MV-4-11 (cell line): ENCODE data around the gene TNRC6C.

ENCODE experiments used
- DNase-seq: peaks from one replicate; lab custom pipeline; 2025; lab: John Stamatoyannopoulos, UW

Gene TNRC6C

DNA sequence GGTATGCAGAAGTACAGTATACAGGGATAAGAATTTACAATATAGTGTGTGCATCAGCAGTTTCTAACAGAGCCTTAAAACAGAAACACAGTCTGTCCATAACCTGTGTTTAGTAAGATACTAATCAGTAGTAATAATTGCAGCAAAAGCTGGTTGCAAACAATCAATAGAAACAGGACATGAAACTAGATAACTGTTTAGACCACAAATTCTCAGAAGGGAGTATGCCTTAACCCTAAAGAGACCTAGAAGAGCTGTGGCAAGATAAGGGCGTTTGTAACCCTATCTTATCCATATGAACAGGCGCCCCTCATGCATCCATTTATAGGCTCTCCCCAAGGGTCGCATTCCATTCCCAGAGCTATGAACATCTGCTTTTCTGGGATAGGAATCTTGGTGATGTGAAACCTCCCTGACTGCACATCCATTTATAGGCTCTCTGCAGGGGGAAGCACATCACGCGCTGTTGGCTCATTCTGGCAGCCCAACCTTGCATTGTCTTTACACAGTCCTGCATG is 123.9 kb downstream of the TNRC6C start:
- DNase-seq: peak; percentile 41

DNA sequence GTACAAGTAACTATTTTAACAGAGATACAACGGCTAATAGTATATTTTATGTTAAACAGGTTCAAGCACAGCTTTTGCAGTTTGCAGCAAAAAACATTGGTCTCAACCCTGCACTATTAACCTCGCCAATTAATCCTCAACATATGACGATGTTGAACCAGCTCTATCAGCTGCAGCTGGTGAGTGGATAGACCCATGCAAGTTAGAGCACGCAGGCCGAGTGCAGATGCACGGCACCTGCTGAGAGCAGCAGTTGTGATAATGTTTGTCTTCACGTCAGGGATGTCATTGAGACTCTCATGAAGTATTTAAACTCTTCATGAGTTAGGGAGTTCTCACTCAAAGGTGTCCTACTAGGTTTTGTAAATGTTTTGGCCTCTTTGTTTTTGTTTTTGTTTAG is 124.5 kb downstream of the TNRC6C start:
- no peak for DNase-seq

DNA sequence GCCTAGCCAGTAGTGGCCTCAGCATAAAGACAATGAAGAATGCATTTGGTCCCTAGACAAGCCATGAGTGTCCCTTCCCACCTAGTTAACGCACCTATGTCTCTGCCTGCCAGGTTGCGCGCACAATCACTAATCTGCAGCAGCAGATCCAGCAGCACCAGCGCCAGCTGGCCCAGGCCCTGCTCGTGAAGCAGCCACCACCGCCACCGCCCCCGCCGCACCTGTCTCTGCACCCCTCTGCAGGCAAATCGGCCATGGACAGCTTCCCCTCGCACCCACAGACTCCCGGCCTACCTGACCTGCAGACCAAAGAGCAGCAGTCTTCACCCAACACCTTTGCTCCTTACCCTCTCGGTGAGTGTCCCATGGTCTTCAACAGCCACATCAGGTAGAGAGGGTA is 128.2 kb downstream of the TNRC6C start:
- no peak for DNase-seq

DNA sequence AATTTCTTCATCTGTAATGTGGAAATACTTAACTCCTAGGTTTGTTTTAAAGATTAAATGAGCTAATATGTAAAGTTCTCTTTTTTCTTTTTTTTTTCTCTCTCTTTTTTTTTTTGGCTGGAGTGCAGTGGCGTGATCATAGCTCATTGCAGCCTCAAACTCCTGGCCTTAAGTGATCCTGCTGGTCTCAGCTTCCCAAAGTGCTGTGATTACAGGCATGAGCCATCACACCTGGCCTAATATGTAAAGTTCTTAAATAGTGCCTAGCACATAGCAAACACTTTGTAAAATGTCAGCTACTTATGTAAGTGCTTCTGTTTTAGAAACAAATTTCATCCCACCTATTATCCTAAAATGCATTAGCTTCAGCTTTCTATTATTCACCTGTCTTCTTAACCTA is 130.0 kb downstream of the TNRC6C start:
- no peak for DNase-seq

DNA sequence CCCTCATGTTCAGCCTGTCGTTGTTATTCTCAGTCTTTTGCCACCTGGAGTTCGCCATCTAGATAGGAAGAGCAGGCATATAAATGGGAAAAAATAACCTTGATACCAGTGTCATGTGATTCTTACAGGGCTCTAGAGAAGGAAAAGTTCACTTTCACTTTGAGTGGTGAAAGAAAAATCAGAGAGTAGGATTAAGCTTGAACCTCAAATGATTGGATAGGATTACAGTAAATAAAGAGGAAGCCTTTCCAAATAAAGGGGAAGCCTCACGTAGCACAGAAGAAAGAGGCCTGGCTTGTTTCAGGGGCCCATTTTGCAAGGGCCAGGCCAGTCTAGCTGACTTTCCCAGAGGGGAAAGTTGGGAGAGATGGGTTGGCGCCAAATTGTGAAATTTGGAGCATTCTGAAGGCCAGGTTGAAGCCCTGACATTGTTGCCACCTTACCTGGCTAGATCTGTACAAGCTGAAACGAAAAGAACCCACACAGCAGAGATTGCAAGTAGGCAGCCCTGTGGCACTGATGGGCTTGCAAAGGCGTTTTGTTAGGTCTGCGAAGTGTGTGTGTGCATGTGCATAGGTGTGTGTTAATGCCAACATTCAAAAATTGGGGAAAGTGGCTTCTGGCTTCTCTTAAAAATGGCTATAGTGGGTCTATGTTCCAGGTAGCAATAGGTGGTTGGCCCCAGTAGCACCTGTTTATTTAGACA is 131.2 kb downstream of the TNRC6C start:
- peak; percentile 51 for DNase-seq

DNA sequence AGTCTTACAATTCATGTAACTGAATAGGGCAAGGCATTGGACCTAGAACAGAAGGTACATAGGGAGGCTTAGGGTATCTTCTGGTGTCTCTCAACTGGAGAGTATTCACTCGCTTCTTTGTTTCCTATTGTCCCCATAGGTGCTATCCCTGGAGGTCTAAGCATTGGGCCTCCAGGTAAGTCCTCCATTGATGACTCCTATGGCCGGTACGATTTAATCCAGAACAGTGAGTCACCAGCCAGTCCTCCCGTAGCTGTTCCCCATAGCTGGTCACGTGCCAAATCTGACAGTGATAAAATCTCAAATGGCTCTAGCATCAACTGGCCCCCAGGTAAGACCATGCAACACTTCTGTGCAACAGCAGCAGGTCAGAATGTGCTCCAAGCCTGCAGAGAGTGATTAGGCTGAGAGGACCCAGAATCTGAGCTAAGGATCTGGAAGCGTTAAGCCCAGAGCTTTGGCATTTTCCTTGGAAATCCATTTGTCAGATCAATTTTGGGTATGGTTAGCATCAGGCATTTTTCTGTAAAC is 134.4 kb downstream of the TNRC6C start:
- DNase-seq: no peak

DNA sequence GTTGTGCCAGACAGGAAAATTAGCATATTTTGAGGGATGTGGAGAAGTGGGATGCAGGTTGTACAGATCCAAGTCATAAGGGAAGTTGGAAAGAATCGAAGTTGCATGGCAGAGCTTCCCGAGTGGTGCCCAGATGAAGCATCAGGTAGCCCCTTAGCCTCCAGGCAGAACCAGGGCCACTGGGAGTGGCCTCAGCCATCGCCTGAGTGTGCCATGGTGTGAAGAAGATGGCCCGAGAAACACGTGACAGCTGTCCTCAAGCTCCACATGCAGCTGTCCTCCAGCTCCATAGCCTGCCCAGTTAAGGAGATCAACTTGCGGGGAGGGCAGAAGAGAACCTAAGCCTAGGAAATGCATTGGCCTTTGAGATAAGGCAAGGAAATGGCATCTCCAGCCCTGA is 136.5 kb downstream of the TNRC6C start:
- DNase-seq: no peak

DNA sequence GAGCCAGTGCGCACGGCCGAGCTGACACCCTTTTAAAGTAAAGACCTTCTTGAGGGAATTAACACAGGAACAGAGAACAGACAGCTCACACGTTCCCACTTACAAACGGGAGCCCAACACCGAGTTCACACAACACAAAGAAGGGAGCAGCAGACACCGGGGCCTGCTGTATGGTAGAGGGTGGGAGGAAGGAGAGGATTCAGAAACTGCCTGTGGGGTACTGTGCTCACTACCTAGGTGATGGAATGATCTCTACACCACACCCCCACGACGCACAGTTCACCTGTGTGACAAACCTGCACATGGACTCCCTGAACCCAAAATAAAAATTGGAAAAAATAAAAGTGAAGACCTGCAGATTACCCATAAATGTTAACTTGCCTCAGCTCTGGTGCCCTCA is 137.6 kb downstream of the TNRC6C start:
- DNase-seq: no peak

DNA sequence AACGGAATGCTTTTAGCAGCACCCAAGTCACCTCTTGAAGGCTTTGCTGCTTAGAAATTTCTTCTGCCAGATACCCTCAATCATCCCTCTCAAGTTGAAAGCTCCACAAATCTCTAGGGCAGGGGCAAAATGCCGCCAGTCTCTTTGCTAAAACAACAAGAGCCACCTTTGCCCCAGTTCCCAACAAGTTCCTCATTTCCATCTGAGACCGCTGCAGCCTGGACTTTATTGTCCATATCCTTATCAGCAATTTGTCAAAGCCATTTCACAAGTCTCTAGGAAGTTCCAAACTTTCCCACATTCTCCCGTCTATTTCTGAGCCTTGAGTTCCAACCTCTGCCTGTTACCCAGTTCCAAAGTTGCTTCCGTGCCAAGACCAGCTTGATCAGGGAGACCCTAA is 142.6 kb downstream of the TNRC6C start:
- no peak for DNase-seq

DNA sequence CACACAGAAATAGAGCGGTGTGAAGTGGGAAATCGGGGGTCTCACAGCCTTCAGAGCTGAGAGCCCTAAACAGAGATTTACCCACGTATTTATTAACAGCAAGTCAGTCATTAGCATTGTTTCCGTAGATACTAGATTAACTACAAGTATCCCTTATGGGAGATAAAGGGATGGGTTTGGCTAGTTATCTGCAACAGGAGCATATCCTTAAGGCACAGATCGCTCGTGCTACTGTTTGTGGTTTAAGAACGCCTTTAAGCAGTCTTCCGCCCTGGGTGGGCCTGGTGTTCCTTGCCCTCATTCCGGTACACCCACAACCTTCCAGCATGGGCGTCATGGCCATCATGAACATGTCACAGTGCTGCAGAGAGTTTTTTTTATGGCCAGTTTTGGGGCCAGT is 143.0 kb downstream of the TNRC6C start:
- DNase-seq: no peak

DNA sequence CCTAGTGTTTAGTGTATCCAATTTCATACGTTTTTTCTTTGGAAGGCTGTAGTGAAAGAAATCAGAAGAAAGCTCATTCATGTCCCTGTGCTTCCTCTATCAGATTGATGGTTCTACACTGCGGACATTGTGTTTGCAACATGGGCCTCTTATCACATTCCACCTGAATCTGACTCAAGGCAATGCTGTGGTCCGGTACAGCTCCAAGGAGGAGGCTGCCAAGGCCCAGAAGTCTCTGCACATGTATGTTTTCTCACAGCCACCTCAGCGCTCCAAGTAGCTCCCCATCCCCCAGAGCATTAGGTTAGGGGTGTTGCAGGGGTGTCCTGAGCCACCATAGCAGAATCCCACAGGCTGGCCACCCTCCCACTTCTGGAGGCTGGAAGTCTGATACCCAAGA is 144.8 kb downstream of the TNRC6C start:
- DNase-seq: no peak

DNA sequence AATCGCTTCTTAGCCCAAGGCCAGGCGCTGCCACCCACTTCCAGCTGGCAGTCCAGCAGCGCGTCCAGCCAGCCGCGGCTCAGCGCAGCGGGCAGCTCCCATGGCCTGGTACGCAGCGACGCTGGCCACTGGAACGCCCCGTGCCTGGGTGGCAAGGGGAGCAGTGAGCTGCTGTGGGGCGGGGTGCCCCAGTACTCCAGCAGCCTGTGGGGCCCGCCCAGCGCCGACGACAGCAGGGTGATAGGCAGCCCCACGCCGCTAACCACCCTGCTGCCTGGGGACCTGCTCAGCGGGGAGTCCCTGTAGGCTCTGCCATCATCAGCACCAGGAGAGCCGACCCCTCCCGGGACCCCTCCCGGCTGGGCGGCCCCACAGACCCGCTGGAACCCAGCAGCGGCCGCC is 146.0 kb downstream of the TNRC6C start:
- no peak for DNase-seq

DNA sequence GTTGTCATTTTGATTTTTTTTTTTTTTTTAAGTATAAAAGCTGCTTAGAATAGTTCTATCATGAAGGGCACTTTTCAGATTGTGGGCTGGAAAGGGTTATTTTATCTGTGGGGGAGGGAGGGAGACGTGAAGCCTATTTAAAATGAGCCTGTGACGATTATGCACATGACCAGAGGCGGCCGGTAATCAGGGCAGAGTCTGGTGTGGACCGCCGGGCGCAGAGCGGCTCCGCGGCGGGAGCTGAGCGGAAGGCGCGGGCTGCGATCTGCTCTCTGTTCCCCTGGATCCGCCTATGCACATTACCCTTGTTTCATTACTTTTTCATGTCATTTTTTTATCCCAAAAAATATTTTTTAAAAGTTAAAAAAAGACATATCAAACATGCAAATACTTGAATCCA is 146.6 kb downstream of the TNRC6C start:
- DNase-seq: no peak

DNA sequence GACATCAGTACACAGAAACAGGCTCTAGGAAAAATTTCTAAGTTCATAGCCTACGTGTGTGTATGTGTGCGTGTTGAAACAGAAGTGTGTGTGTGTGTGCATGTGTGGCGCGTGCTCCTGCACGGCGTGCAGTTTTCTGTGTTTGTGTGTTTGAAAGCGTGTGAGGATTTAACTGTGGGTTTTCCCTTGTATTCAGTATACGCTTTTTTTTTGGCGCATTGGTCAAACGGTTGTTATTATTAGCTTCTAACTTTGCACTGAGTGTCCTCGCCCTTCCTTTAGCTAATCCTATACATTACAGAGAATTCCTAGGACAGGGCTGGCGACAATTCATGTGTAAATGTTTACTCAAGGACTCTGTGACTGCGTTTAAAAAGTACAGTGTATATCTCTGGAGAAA is 147.0 kb downstream of the TNRC6C start:
- DNase-seq: no peak

DNA sequence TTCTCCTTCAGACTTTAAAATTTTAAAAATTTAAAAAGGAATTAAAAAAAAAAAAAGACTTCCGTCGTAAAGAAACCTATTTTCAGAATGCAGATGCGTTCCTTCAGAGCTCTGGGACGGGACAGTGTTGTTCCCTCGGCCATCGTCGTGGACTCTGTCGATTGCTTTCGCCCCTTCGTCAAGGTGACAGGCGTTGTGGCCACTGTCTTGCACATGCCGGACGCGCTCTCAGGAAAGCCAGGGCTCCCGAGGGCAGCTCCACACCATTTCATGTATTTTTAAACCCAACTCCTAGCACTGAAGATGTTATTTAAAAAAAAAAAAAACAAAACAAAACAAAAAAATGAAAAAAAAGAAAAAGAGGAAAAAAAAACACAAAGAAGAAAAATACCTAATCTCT is 147.7 kb downstream of the TNRC6C start:
- no peak for DNase-seq

DNA sequence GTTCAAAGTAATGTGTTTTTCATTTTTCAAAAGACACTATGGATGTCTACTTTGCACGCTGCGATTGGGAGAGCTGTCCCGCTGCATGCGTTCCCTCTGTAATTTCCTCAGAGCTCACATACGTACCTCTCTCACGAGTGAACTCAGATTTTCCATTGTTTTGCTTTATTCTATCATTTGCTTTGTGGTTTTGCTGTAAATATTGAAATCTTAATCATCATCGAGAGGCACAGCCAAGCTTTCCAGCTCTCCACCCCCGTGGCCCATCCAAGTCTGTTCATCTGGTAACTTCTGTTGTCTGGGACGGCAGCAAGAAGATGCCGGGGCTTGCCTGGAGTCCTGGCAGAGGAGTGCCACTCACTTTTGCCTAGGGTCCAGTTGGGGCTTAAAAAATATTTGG is 149.0 kb downstream of the TNRC6C start:
- no peak for DNase-seq

DNA sequence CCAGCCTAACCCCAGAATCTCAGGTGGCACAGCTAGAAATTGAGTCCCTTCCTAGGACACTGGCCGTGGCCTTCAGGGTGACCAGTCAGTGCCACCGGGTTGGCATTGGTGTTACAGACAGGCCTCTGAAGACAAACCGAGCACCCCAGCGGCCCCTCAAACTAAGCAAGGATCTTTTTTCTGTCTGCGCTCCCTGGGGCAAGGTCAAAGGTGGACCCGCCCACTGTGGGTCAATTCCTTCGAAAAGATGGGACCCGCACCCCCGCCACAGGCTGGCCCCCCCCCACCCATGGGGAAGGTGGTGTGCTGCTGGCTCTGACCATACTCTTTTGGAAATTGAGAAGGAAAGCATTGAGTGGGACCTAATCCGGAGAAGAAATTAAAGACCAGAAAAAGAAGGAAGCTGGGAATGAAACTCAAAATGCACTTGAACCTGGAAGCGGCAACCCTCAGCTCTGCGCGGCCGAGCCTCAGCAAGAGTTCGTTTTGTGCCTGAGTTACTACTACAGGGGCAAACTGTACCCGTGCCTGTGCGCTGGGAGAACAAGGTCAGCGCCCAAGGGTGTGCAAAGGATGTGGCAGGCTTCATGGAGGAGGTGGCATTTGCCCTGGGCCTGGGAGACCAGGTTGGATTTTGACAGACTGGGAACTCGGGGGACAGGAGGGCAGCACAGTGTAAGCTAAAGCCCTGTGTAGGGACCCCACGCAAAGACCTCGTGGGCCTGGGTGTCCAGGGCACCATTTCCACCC is 149.6 kb downstream of the TNRC6C start:
- DNase-seq: no peak

DNA sequence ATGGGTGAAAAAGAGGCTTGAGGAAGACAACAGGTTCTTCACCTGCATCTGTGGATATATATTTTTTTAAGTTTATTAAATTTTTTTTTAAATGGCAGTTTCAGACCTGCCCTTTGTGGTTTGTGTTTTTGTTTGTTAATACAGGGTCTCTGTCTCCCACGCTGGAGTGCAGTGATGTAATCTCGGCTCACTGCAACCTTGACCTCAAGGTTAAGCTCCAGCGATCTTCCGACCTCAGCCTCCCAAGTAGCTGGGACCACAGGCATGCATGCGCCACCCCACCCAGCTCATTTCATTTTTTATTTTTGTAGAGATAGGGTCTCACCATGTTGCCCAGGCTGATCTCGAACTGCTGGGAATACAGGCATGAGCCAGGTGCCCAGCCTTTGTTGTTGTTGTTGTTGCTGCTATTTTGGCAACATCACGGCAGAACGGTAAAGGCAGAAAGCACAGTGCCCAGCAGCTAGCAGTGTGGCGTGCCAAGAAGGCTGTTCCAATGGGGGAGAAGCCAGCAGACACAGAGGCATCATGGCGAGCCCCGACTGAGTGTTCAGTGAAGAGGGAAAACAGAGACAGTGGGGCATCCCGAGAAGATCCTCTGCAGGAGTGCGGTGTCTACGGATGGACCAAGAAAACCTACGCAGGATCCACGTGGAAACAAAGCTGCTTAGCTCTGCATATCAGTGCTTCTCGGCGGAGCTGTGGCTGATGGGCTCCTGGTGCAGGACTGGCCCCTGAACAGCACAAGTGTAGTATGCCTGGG is 150.4 kb downstream of the TNRC6C start:
- no peak for DNase-seq

DNA sequence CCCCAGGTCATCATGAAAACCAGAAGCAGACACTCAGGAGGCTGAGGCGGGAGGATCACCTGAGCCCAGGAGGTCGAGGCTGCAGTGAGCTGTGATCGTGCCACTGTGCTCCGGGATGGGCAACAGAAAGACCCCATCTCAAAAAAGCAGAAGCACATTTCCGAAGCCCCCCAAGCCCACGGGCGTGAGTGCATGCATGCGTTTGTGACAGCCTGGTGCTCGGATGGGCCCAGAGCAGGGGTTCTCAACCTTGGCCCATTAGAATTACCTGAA is 150.9 kb downstream of the TNRC6C start:
- no peak for DNase-seq

DNA sequence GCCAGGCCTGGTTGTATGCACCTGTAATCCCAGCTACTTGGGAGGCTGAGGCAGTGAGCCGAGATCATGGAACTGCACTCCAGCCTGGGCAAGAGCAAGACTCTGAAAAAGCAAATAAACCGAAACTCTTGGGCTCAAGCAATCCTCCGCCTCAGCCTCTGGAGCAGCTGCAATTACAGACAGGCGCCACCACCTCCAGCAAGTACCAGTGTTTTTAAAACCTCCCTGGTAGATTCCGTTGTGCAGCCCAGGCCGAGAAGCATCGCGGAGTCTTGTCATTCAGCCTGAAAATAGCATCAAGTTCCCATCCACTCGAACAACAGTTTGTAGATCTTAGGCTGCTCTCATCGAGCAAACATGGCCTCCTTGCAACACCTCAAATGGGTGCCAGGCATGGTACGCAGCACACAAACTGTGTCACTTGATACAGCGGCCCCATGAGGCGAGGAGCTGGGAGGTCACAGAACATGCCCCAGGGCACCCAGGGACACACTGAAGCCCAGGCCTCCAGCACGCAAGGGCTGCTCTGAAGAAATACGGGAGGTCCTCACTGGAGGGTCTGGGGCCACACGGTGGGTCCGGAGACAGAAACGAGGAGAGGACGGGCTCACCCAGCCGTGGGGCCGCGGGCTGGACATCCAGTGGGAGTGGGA is 152.0 kb downstream of the TNRC6C start:
- no peak for DNase-seq

DNA sequence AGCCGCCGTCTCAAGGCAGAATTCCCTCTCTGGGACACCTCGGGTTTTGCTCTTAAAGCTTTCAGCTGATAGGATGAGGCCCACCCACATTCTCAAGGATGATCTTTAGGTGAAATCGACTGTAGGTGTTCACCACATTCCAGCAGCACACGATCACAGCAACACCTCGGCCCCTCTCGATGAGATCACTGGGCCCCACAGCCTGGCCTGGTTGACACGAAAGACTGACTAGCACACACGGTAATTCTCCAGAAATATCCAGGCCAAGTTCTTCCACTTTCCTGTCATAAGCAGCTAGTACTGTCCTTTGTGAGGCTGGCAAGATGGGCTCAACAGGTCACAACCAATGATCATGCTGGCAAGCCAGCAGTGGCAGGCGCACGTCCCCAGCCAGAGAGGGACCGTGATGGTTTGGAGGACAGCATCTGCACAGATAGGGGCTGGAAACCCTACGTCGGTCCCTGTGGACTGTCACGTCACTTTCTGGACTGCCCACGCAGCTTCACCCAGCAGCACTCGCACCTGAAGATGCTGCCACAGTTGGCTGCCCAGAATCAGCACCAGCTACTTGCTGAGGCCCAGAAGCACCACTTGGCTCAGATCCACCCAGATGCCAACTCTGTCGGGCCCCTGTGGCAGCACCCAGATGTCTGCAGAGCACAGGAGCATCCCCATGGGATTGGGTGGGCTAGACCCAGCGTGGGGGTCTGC is 152.7 kb downstream of the TNRC6C start:
- DNase-seq: no peak
